Breast epithelium (tissue), 4 donors: Measurements from ENCODE around the gene PLCH2. TPM values are rescaled to one million over a fixed set of nuclear protein-coding genes. Genes with fewer than 3 reads are reported as not detected.
A peak's percentile ranks its signal among the peaks of the same experiment; 100 is the strongest.

Source experiments
- DNase-seq, 2 donors: peaks; one replicate each; pipeline ENCODE4 v3.0.0-alpha.2; 2019; ENCODE audit warnings: low spot score in 2 of 2
- H3K27ac ChIP-seq, 2 donors: fragments of 200-600 bp; sonication (generic) in 1 of 2; one replicate each; pipeline ENCODE4 v1.5.1; 2016 to 2019; ENCODE audit warnings: mild to moderate bottlenecking in 1 of 2
- H3K27me3 ChIP-seq, 2 donors: fragments of 200-600 bp; sonication (generic) in 1 of 2; one replicate each; pipeline versions ENCODE4 v1.5.1 to v1.6.0; 2017 to 2019; ENCODE audit warnings: control low read depth in 1 of 2, mild to moderate bottlenecking in 1 of 2
- H3K36me3 ChIP-seq: fragments of 200-600 bp; one replicate; pipeline ENCODE4 v1.5.1; 2019
- H3K4me1 ChIP-seq, 2 donors: fragments of 200-600 bp; sonication (generic); one replicate each; pipeline ENCODE4 v1.5.1; 2016 to 2019; ENCODE audit warnings: control low read depth in 1 of 2
- H3K4me3 ChIP-seq, 3 donors: fragments of 200-600 bp; sonication (generic); 1 replicate in 2 of 3; 2 replicates in 1 of 3; pipeline ENCODE4 v1.5.1; 2016 to 2019; ENCODE audit warnings: mild to moderate bottlenecking in 3 of 3, moderate library complexity in 2 of 3
- H3K9me3 ChIP-seq, 2 donors: fragments of 200-600 bp; sonication (generic) in 1 of 2; one replicate each; pipeline ENCODE4 v1.5.1; 2016 to 2019; ENCODE audit warnings: control low read depth in 1 of 2
- POLR2A ChIP-seq: fragments of 450-650 bp; IDR thresholded peaks from one replicate; pipeline ENCODE4 v1.6.1; 2016; ENCODE audit warnings: antibody characterized with exemption, mild to moderate bottlenecking, moderate library complexity
- POLR2AphosphoS5 ChIP-seq, 3 donors: sonication (generic); formaldehyde crosslinking; IDR thresholded peaks; one replicate each; pipeline ENCODE4 v1.6.1; 2017; ENCODE audit warnings: antibody characterized with exemption in 3 of 3
- intact Hi-C: fragments of 100-400 bp; cut with DNase I; formaldehyde crosslinking; loops from one replicate; pipeline ENCODE4 v1.15.1; 2023; ENCODE audit warnings: low total_unique reads
- total RNA-seq, 3 donors: library from RNA; depleted of rRNA; stranded (reverse); fragments of >200 nt; gene quantifications; one replicate each; pipeline ENCODE4 v1.1.0, GENCODE V29; 2016
- TF ChIP-seq, protein P1 (sequence below), 3 donors: fragments of 450-650 bp; IDR thresholded peaks; one replicate each; pipeline ENCODE4 v1.5.1; 2016 to 2017; ENCODE audit warnings: antibody characterized with exemption in 3 of 3, mild to moderate bottlenecking in 3 of 3, moderate library complexity in 3 of 3

Gene PLCH2
- total RNA-seq, 3 donors from 2014 or later: 0.16 to 12.0 (median 10.2) TPM

DNA sequence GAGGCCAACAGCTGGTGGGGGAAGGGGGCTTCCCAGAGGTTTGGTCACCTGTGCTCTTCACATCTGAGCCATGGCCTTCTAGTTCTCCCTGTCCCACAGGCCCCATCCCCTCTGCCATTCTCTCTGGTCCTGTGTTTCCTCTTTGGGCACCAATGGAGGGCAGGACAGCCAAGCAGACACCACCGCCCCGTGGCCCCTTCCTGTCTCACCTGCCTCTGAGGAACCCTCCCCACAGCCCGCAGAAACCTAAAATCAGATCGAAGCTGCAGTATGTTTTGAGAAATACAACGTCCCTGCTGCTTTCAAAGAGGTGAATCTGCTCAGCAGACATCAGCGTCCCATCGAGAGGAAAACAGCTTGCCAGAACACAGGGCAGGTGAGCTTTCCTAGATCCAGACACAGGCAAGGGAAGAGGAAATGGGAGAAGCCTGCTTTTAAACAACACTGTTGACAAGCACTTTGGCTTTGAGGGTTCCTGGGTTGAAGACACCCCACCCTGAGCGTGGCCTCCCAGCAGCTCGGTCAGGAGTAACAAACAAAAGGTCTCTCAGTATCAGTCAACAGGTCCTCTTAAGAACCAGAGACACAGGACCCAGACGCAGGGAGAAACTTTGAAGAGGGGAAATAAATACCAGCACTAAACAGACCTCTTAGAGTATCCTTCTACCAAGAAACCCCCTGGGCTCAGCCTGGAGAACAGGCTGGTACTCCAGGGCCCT lies 48.0 kb downstream of the PLCH2 start:
- Histone ChIP-seq H3K4me3 (peak overlapping the region in 1 of 3 donors; percentile 75), H3K4me1 (peaks cover 25 to 29% of the 10 kb centered on the region in 2 donors), H3K9me3 (no peaks in the 10 kb centered on the region), H3K36me3 (no peaks in the 10 kb centered on the region), H3K27ac (no peak overlapping the region), H3K27me3 (peaks cover 0 to 5% of the 10 kb centered on the region in 2 donors)
- no peak for DNase-seq
- TF ChIP-seq, protein P1, sequence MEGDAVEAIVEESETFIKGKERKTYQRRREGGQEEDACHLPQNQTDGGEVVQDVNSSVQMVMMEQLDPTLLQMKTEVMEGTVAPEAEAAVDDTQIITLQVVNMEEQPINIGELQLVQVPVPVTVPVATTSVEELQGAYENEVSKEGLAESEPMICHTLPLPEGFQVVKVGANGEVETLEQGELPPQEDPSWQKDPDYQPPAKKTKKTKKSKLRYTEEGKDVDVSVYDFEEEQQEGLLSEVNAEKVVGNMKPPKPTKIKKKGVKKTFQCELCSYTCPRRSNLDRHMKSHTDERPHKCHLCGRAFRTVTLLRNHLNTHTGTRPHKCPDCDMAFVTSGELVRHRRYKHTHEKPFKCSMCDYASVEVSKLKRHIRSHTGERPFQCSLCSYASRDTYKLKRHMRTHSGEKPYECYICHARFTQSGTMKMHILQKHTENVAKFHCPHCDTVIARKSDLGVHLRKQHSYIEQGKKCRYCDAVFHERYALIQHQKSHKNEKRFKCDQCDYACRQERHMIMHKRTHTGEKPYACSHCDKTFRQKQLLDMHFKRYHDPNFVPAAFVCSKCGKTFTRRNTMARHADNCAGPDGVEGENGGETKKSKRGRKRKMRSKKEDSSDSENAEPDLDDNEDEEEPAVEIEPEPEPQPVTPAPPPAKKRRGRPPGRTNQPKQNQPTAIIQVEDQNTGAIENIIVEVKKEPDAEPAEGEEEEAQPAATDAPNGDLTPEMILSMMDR (IDR thresholded peaks at IDR 0.05): no peak
- no peak for TF ChIP-seq POLR2AphosphoS5 (IDR thresholded peaks at IDR 0.05)
- no peak for TF ChIP-seq POLR2A
- intact Hi-C loops: no loop called here

DNA sequence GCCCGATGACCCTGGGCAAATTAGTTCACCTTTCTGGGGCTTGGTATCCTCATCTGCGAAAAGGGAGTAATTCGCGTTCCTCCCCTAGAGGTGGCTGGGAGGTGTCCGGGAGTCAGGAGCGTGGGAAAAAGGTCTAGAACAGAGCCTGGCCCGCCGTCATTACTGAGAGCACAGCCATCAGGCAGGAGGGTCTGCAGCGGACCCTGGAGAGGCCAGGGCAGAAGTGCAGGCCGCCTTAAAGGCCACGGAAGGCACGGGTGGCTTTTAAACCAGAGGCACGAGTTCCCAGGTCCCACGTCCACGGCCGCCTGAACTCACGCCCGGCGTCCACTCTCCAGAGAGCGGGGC lies 49.5 kb downstream of the PLCH2 start:
- Histone ChIP-seq H3K36me3 (no peaks in the 10 kb centered on the region), H3K9me3 (no peaks in the 10 kb centered on the region), H3K27ac (peak overlapping the region; percentile 49 to 93), H3K4me3 (peak overlapping the region; percentile 67 to 76 (median 75)), H3K4me1 (peaks cover 35 to 39% of the 10 kb centered on the region in 2 donors), H3K27me3 (peaks cover 0 to 10% of the 10 kb centered on the region in 2 donors)
- TF ChIP-seq POLR2AphosphoS5 (IDR thresholded peaks at IDR 0.05) (no peak), POLR2A (no peak)
- TF ChIP-seq, protein P1 (IDR thresholded peaks at IDR 0.05): no peak
- DNase-seq: no peak
- intact Hi-C loops: no loop called here

DNA sequence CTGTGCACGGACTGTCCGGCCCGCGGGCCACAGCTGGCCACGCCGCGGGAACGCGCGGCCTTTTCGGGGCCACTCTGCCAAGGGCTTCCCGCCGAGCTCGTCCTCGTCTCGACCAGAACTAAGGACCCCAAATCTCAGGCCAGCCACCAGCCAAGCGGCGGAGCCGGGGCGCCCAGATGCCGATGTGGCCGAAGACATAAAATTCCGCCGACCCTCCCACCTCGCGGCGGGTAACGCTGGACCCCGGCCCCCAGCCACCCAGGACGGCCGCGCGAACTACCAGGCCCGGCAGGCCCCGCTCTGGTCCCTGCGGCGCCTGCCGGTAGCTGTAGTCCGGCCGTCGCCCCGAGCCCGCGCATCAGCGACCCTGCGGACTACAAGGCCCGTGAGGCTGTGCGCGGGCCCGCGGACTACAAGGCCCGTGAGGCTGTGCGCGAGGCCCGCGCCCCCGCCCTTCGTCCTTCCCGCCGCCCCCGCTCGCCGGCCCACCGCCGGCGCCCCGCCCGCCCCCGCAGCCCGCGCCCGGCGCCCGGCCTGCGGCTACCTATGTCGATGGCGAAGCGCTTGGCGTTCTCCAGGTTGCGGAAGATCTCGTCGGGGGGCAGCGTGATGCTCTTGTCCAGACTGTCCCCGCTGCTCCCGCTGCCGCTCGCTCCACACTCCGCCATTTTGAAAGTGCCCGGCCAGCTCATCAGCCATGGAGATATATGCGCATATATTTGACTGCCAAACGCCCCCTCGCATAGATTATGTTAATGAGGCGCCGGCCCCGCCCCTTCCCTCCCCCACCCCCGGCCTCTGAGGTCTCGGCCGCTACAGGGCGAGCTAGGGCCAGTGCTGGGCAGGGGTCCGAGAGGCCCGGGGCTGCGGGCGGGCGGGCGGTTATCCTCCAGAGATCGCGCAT lies 50.1 kb downstream of the PLCH2 start, which contains the start of gene PANK4:
Gene PANK4, minus strand, starts transcription at position 677 of the 904 bp plus-strand sequence. Its CDS starts 9 bp downstream, at position 668.
- Histone ChIP-seq H3K36me3 (no peaks in the 10 kb centered on the region), H3K27ac (peak within 1 kb of the TSS; percentile 49 to 93), H3K9me3 (no peaks in the 10 kb centered on the region), H3K27me3 (peaks cover 0 to 16% of the 10 kb centered on the region in 2 donors), H3K4me3 (peak within 1 kb of the TSS; percentile 67 to 76 (median 75)), H3K4me1 (peaks cover 41 to 45% of the 10 kb centered on the region in 2 donors)
- intact Hi-C loops: no loop called here
- DNase-seq: peak; percentile 89 to 91
- TF ChIP-seq, protein P1 (IDR thresholded peaks at IDR 0.05): peak in 1 of 3 donors; percentile 18
- TF ChIP-seq POLR2A (no peak), POLR2AphosphoS5 (IDR thresholded peaks at IDR 0.05) (peak; percentile 14 to 51 (median 37))

DNA sequence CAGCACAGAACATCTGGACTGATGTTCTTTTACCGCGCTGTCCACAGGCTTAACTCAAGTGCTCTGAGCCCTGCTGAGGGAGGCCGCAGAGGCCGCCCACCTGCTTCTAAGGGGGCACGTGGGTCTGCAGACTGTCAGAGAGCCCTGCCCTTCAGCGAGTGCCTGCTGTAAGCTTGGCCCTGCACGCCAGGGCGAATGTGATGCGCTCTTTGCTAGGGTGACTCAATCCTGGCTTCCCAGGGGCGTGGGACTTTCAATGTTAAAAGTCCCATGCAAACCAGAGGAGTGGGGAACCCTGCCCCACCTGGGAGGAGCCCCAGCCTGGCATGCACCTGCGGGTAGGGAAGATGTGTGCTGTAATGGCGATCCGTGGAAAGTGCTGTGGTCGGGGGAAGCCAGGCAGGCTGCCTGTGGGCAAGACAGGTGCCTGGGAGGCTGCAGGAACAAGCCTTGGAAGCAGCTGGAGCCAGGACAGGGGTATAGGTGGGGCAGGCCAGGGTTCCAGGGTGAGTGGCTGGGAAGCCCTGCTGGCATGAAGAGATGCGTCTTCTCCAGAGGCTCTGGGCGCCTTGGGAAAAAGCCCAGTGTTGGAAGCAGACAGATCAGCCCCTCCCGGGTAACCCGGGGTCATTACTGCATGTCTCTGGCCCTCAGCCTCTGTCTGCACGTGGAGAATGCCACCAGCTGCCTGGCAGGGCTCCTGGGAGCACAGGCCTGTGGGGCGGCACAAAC lies 50.9 kb downstream of the PLCH2 start:
- peak overlapping the region; percentile 67 to 76 (median 75) for H3K4me3 ChIP-seq
- no peak for DNase-seq

More for the DNA sequence above, 50.9 kb downstream of the PLCH2 start:
- Histone ChIP-seq H3K9me3 (no peaks in the 10 kb centered on the region), H3K27ac (peak overlapping the region in 1 of 2 donors; percentile 93), H3K36me3 (no peaks in the 10 kb centered on the region), H3K4me1 (peaks cover 42 to 46% of the 10 kb centered on the region in 2 donors), H3K27me3 (peaks cover 0 to 24% of the 10 kb centered on the region in 2 donors)
- intact Hi-C loops: no loop called here
- no peak for TF ChIP-seq POLR2AphosphoS5 (IDR thresholded peaks at IDR 0.05)
- TF ChIP-seq, protein P1 (IDR thresholded peaks at IDR 0.05): no peak
